WTC11 (cell line): ENCODE measurements around the gene IFNG-AS1. TPM values are rescaled to one million over a fixed set of nuclear protein-coding genes. Genes with fewer than 3 reads are reported as not detected.

ENCODE experiments used
- ATAC-seq: fragments of 200-7000 bp; cut with Tn5 transposase; 2 replicates; pipeline ENCODE4 v1.10.0; 2021; ENCODE audit warnings: mild to moderate bottlenecking, moderate library complexity
- CTCF ChIA-PET: fragments of 300-600 bp; sonication (Branson Sonifier 250); formaldehyde crosslinking; loops from one replicate; lab custom pipeline; 2021; ENCODE audit warnings: antibody characterized with exemption; lab: Charles Lee
- POLR2A ChIA-PET: fragments of 350-600 bp; sonication (Branson Sonifier 250); formaldehyde crosslinking; loops from one replicate; lab custom pipeline; 2021; ENCODE audit warnings: antibody characterized with exemption; lab: Charles Lee
- DNase-seq: peaks from one replicate; pipeline ENCODE4 v3.0.0; 2021; ENCODE audit warnings: low spot score
- H3K27ac Mint-ChIP-seq: 2 replicates; pipeline ENCODE4 v1.8.0; 2021; ENCODE audit warnings: mixed read lengths
- H3K27me3 Mint-ChIP-seq: 2 replicates; pipeline ENCODE4 v1.8.0; 2021; ENCODE audit warnings: low read depth, mild to moderate bottlenecking, moderate library complexity, mixed read lengths
- H3K36me3 Mint-ChIP-seq: 2 replicates; pipeline ENCODE4 v1.8.0; 2021; ENCODE audit warnings: mixed read lengths
- H3K4me1 Mint-ChIP-seq: 2 replicates; pipeline ENCODE4 v1.8.0; 2022; ENCODE audit warnings: mixed read lengths
- H3K4me3 Mint-ChIP-seq: 2 replicates; pipeline ENCODE4 v1.8.0; 2021; ENCODE audit warnings: mild to moderate bottlenecking, moderate library complexity, mixed read lengths
- H3K9me3 Mint-ChIP-seq: 2 replicates; pipeline ENCODE4 v1.8.0; 2021; ENCODE audit warnings: mixed read lengths
- ELF4 ChIP-seq: sonication (generic); formaldehyde crosslinking; IDR thresholded peaks from 2 replicates; pipeline ENCODE4 v1.8.1; 2022; ENCODE audit warnings: low read depth, mild to moderate bottlenecking, moderate library complexity, missing genetic modification reagents
- EMX1 ChIP-seq: fragments of 250-450 bp; sonication (Bioruptor Pico); IDR thresholded peaks from 2 replicates; pipeline ENCODE4 v1.8.0; 2021; ENCODE audit warnings: mild to moderate bottlenecking
- FOXK1 ChIP-seq: sonication (generic); formaldehyde crosslinking; IDR thresholded peaks from 2 replicates; pipeline ENCODE4 v1.8.0; 2022; ENCODE audit warnings: mild to moderate bottlenecking, moderate library complexity, missing genetic modification reagents
- FOXP1 ChIP-seq: sonication (generic); formaldehyde crosslinking; IDR thresholded peaks from 2 replicates; pipeline ENCODE4 v1.8.0; 2022; ENCODE audit warnings: missing genetic modification reagents, mild to moderate bottlenecking, moderate library complexity, borderline replicate concordance
- NFATC4 ChIP-seq: fragments of 250-450 bp; sonication (Bioruptor Pico); IDR thresholded peaks from 2 replicates; pipeline ENCODE4 v1.9.0; 2021; ENCODE audit warnings: mild to moderate bottlenecking
- NFE2L1 ChIP-seq: sonication (generic); formaldehyde crosslinking; IDR thresholded peaks from 2 replicates; pipeline ENCODE4 v1.8.1; 2023; ENCODE audit warnings: missing genetic modification reagents
- total RNA-seq: library from RNA; stranded (reverse); gene quantifications from 3 replicates; pipeline ENCODE4 v1.2.3, GENCODE V29; 2021
- TF ChIP-seq, protein P1 (sequence below): sonication (generic); formaldehyde crosslinking; IDR thresholded peaks from 2 replicates; pipeline ENCODE4 v1.8.0; 2022; ENCODE audit warnings: mild to moderate bottlenecking, missing genetic modification reagents
- TF ChIP-seq, protein P2 (sequence below): sonication (generic); formaldehyde crosslinking; IDR thresholded peaks from 2 replicates; pipeline ENCODE4 v1.8.1; 2023; ENCODE audit warnings: mild to moderate bottlenecking, missing genetic modification reagents, moderate library complexity
- TF ChIP-seq, protein P3 (sequence below): sonication (generic); formaldehyde crosslinking; IDR thresholded peaks from 2 replicates; pipeline ENCODE4 v1.8.0; 2023; ENCODE audit warnings: missing genetic modification reagents
- TF ChIP-seq, protein P4 (sequence below): sonication (generic); formaldehyde crosslinking; IDR thresholded peaks from 2 replicates; pipeline ENCODE4 v1.8.0; 2023; ENCODE audit warnings: mild to moderate bottlenecking, missing genetic modification reagents
- TF ChIP-seq, protein P5 (sequence below): sonication (generic); formaldehyde crosslinking; IDR thresholded peaks from 2 replicates; pipeline ENCODE4 v1.8.0; 2022; ENCODE audit warnings: mild to moderate bottlenecking, missing genetic modification reagents
- TF ChIP-seq, protein P6 (sequence below): sonication (generic); formaldehyde crosslinking; IDR thresholded peaks from 2 replicates; pipeline ENCODE4 v1.8.1; 2022; ENCODE audit warnings: low read depth, missing genetic modification reagents, borderline replicate concordance
- TF ChIP-seq, protein P7 (sequence below): fragments of 200-600 bp; IDR thresholded peaks from 2 replicates; pipeline ENCODE4 v1.8.0; 2022; ENCODE audit warnings: antibody characterized with exemption
- TF ChIP-seq, protein P8 (sequence below): fragments of 250-450 bp; sonication (Bioruptor Pico); IDR thresholded peaks from 2 replicates; pipeline ENCODE4 v2.1.2; 2022; ENCODE audit warnings: mild to moderate bottlenecking, moderate library complexity
- TF ChIP-seq, protein P9 (sequence below): sonication (generic); formaldehyde crosslinking; IDR thresholded peaks from 2 replicates; pipeline ENCODE4 v1.8.1; 2022; ENCODE audit warnings: mild to moderate bottlenecking, missing genetic modification reagents, moderate library complexity, borderline replicate concordance

IFNG-AS1 gene
- total RNA-seq, 1 experiment from 2014 or later, result not detected

DNA sequence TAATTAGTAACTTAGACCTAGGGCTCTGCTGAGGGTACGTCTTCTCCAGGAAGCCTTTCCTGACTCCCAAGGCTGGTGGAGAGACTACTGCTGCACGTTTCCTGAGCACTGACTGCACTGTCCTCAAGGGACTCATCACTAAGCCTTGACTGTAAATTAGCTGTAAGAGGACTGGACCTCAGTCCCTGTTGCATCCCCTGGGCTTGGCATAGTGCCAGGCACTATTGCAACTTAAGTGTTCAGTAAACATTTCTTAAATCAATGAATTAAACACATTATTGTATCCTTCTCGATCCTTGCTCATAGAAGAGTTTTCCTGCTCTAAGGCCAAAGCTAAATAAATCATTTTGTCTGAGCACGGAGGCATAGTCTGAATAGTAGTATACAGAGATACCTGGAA lies 31.9 kb upstream of the IFNG-AS1 start:
- H3K36me3 Mint-ChIP-seq, result no peaks in the 10 kb centered on the region
- ATAC-seq, result no peak
- H3K9me3 Mint-ChIP-seq, result peaks cover 17% of the 10 kb centered on the region
- H3K27ac Mint-ChIP-seq, result no peak overlapping the region
- POLR2A ChIA-PET, result no interaction called here
- H3K27me3 Mint-ChIP-seq, result no peaks in the 10 kb centered on the region
- H3K4me3 Mint-ChIP-seq, result no peak overlapping the region
- CTCF ChIA-PET, result interaction anchor here (1.1 kb wide), 1 partner anchor 14 kb away, joined by 4 read pairs; no protein-coding TSS in a partner anchor
- TF ChIP-seq, protein P1, sequence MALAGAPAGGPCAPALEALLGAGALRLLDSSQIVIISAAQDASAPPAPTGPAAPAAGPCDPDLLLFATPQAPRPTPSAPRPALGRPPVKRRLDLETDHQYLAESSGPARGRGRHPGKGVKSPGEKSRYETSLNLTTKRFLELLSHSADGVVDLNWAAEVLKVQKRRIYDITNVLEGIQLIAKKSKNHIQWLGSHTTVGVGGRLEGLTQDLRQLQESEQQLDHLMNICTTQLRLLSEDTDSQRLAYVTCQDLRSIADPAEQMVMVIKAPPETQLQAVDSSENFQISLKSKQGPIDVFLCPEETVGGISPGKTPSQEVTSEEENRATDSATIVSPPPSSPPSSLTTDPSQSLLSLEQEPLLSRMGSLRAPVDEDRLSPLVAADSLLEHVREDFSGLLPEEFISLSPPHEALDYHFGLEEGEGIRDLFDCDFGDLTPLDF (CRISPR knock-in tag), result no peak
- TF ChIP-seq NFATC4 (CRISPR knock-in tag), result no peak
- no peak for DNase-seq
- H3K4me1 Mint-ChIP-seq, result no peaks in the 10 kb centered on the region

DNA sequence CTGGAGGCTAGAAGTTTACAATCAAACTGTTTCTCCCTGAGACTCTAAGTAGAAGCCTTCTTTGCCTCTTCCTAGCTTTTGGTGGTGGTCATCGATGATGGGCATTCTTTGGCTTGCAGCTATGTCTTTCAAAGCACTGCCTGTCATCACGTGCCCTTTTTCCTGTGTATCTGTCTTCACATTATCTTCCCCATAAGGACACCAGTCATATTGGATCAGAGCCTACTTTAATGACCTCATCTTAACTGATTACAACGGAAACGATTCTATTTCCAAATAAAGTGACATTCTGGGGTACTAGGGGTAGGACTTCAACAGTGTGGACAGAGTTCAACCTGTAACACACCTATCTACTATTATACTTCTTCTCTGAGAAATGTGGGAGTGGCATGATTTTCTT lies 31.1 kb upstream of the IFNG-AS1 start:
- no peaks in the 10 kb centered on the region for H3K36me3 Mint-ChIP-seq
- POLR2A ChIA-PET, result no interaction called here
- TF ChIP-seq, protein P2, sequence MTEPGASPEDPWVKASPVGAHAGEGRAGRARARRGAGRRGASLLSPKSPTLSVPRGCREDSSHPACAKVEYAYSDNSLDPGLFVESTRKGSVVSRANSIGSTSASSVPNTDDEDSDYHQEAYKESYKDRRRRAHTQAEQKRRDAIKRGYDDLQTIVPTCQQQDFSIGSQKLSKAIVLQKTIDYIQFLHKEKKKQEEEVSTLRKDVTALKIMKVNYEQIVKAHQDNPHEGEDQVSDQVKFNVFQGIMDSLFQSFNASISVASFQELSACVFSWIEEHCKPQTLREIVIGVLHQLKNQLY (CRISPR knock-in tag), result no peak
- no peak for TF ChIP-seq NFE2L1 (CRISPR knock-in tag)
- TF ChIP-seq, all 79 proteins: peak for 0
- CTCF ChIA-PET, result interaction anchor here (1.1 kb wide), 1 partner anchor 15 kb away, joined by 4 read pairs; no protein-coding TSS in a partner anchor
- Mint-ChIP-seq H3K9me3 (peaks cover 13% of the 10 kb centered on the region), H3K27ac (no peak overlapping the region), H3K4me3 (no peak overlapping the region), H3K27me3 (no peaks in the 10 kb centered on the region), H3K4me1 (no peaks in the 10 kb centered on the region)
- DNase-seq, result no peak
- no peak for ATAC-seq

DNA sequence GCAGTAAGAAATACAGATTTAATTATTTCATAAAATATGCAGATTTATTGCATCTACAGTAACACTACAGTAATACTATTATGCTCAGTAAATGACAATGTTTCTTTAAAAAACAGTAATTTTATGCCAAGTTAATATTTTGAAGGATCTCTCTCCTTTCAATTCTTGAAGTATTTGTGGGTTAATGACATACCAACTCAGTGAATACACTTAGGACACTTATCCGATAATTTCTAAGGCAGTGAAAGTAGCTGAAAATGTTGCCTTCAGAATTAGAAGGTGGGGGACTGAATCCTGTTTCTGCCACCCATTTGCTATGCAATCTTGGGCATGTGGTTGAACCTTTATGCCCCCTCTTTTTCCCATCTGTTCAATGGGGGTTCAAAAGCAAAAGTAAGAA lies 24.8 kb upstream of the IFNG-AS1 start:
- TF ChIP-seq, protein P3, sequence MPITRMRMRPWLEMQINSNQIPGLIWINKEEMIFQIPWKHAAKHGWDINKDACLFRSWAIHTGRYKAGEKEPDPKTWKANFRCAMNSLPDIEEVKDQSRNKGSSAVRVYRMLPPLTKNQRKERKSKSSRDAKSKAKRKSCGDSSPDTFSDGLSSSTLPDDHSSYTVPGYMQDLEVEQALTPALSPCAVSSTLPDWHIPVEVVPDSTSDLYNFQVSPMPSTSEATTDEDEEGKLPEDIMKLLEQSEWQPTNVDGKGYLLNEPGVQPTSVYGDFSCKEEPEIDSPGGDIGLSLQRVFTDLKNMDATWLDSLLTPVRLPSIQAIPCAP (CRISPR knock-in tag), result no peak
- TF ChIP-seq, protein P4, sequence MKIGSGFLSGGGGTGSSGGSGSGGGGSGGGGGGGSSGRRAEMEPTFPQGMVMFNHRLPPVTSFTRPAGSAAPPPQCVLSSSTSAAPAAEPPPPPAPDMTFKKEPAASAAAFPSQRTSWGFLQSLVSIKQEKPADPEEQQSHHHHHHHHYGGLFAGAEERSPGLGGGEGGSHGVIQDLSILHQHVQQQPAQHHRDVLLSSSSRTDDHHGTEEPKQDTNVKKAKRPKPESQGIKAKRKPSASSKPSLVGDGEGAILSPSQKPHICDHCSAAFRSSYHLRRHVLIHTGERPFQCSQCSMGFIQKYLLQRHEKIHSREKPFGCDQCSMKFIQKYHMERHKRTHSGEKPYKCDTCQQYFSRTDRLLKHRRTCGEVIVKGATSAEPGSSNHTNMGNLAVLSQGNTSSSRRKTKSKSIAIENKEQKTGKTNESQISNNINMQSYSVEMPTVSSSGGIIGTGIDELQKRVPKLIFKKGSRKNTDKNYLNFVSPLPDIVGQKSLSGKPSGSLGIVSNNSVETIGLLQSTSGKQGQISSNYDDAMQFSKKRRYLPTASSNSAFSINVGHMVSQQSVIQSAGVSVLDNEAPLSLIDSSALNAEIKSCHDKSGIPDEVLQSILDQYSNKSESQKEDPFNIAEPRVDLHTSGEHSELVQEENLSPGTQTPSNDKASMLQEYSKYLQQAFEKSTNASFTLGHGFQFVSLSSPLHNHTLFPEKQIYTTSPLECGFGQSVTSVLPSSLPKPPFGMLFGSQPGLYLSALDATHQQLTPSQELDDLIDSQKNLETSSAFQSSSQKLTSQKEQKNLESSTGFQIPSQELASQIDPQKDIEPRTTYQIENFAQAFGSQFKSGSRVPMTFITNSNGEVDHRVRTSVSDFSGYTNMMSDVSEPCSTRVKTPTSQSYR (CRISPR knock-in tag), result no peak
- TF ChIP-seq, protein P5, sequence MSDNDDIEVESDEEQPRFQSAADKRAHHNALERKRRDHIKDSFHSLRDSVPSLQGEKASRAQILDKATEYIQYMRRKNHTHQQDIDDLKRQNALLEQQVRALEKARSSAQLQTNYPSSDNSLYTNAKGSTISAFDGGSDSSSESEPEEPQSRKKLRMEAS (CRISPR knock-in tag), result no peak
- TF ChIP-seq, protein P6, sequence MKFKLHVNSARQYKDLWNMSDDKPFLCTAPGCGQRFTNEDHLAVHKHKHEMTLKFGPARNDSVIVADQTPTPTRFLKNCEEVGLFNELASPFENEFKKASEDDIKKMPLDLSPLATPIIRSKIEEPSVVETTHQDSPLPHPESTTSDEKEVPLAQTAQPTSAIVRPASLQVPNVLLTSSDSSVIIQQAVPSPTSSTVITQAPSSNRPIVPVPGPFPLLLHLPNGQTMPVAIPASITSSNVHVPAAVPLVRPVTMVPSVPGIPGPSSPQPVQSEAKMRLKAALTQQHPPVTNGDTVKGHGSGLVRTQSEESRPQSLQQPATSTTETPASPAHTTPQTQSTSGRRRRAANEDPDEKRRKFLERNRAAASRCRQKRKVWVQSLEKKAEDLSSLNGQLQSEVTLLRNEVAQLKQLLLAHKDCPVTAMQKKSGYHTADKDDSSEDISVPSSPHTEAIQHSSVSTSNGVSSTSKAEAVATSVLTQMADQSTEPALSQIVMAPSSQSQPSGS (CRISPR knock-in tag), result no peak
- TF ChIP-seq, protein P7, sequence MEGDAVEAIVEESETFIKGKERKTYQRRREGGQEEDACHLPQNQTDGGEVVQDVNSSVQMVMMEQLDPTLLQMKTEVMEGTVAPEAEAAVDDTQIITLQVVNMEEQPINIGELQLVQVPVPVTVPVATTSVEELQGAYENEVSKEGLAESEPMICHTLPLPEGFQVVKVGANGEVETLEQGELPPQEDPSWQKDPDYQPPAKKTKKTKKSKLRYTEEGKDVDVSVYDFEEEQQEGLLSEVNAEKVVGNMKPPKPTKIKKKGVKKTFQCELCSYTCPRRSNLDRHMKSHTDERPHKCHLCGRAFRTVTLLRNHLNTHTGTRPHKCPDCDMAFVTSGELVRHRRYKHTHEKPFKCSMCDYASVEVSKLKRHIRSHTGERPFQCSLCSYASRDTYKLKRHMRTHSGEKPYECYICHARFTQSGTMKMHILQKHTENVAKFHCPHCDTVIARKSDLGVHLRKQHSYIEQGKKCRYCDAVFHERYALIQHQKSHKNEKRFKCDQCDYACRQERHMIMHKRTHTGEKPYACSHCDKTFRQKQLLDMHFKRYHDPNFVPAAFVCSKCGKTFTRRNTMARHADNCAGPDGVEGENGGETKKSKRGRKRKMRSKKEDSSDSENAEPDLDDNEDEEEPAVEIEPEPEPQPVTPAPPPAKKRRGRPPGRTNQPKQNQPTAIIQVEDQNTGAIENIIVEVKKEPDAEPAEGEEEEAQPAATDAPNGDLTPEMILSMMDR, result no peak
- TF ChIP-seq ELF4 (CRISPR knock-in tag), result no peak
- no peak for TF ChIP-seq FOXP1
- TF ChIP-seq EMX1 (CRISPR knock-in tag), result no peak
- TF ChIP-seq, protein P8, sequence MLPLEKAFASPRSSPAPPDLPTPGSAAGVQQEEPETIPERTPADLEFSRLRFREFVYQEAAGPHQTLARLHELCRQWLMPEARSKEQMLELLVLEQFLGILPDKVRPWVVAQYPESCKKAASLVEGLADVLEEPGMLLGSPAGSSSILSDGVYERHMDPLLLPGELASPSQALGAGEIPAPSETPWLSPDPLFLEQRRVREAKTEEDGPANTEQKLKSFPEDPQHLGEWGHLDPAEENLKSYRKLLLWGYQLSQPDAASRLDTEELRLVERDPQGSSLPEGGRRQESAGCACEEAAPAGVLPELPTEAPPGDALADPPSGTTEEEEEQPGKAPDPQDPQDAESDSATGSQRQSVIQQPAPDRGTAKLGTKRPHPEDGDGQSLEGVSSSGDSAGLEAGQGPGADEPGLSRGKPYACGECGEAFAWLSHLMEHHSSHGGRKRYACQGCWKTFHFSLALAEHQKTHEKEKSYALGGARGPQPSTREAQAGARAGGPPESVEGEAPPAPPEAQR (CRISPR knock-in tag), result no peak
- TF ChIP-seq FOXK1 (CRISPR knock-in tag), result no peak
- TF ChIP-seq, protein P9, sequence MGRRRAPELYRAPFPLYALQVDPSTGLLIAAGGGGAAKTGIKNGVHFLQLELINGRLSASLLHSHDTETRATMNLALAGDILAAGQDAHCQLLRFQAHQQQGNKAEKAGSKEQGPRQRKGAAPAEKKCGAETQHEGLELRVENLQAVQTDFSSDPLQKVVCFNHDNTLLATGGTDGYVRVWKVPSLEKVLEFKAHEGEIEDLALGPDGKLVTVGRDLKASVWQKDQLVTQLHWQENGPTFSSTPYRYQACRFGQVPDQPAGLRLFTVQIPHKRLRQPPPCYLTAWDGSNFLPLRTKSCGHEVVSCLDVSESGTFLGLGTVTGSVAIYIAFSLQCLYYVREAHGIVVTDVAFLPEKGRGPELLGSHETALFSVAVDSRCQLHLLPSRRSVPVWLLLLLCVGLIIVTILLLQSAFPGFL, result no peak
- Mint-ChIP-seq H3K36me3 (no peaks in the 10 kb centered on the region), H3K4me1 (no peaks in the 10 kb centered on the region), H3K27ac (no peak overlapping the region), H3K4me3 (no peak overlapping the region), H3K27me3 (no peaks in the 10 kb centered on the region), H3K9me3 (peaks cover 10% of the 10 kb centered on the region)
- CTCF ChIA-PET, result no interaction called here
- POLR2A ChIA-PET, result no interaction called here
- DNase-seq, result no peak
- ATAC-seq, result no peak
